PC-3 (cell line): Measurements from ENCODE around the gene TYROBP. TPM values are rescaled to one million over a fixed set of nuclear protein-coding genes. Genes with fewer than 3 reads are reported as not detected.
"Not testable (repeated sequence)": the region's sequence is repeated elsewhere in the genome, so short reads cannot be mapped to it uniquely, and the experiment has no call there.

Experiments
- ATAC-seq: fragments of 200-7000 bp; cut with Tn5 transposase; 2 replicates; pipeline ENCODE4 v1.9.1; 2020; ENCODE audit warnings: mild to moderate bottlenecking, moderate library complexity
- BruUV-seq: library from RNA; stranded (reverse); fragments of 400-500 nt; replicated peaks from 2 replicates; lab custom pipeline; 2021; lab: Mats Ljungman, UMichigan
- CTCF ChIA-PET: fragments of 300-600 bp; sonication (Branson Sonifier 250); formaldehyde crosslinking; loops from one replicate; lab custom pipeline; 2022; ENCODE audit warnings: antibody characterized with exemption; lab: Charles Lee
- POLR2A ChIA-PET: fragments of 300-600 bp; sonication (Branson Sonifier 250); formaldehyde crosslinking; loops from one replicate; lab custom pipeline; 2022; ENCODE audit warnings: antibody characterized with exemption; ENCODE audit not compliant: unreplicated experiment; lab: Charles Lee
- DNase-seq: peaks from one replicate; pipeline ENCODE4 v3.0.0-alpha.2; 2015
- H2AFZ ChIP-seq: fragments of 300-600 bp; sonication (generic); 2 replicates; pipeline ENCODE4 v1.6.0; 2016; ENCODE audit warnings: antibody characterized with exemption, low read length
- H3F3A ChIP-seq: fragments of 300-600 bp; sonication (generic); one replicate; pipeline ENCODE4 v1.6.0; 2017; ENCODE audit warnings: antibody characterized with exemption, low read length, control low read depth, mild to moderate bottlenecking; ENCODE audit not compliant: unreplicated experiment
- H3K27ac ChIP-seq: fragments of 300-600 bp; sonication (generic); 2 replicates; pipeline ENCODE4 v1.5.1; 2016; ENCODE audit warnings: mild to moderate bottlenecking, low read length
- H3K27me3 ChIP-seq: fragments of 300-600 bp; sonication (generic); 2 replicates; pipeline ENCODE4 v1.6.1; 2016; ENCODE audit warnings: low read length, mixed read lengths
- H3K36me3 ChIP-seq: fragments of 300-600 bp; sonication (generic); 2 replicates; pipeline ENCODE4 v1.6.1; 2016; ENCODE audit warnings: low read depth, mixed run types, low read length, mixed read lengths
- H3K4me1 ChIP-seq: fragments of 300-600 bp; sonication (generic); 2 replicates; pipeline ENCODE4 v1.5.1; 2016; ENCODE audit warnings: low read length; ENCODE audit not compliant: insufficient read depth
- H3K4me2 ChIP-seq: fragments of 300-600 bp; sonication (generic); 2 replicates; pipeline ENCODE4 v1.6.0; 2016; ENCODE audit warnings: low read length
- H3K4me3 ChIP-seq: fragments of 300-600 bp; sonication (generic); 2 replicates; pipeline ENCODE4 v1.5.1; 2016; ENCODE audit warnings: mild to moderate bottlenecking, low read length, mixed read lengths
- H3K79me2 ChIP-seq: fragments of 300-600 bp; sonication (generic); 2 replicates; pipeline ENCODE4 v1.6.1; 2017; ENCODE audit warnings: low read length, mixed read lengths
- H3K9ac ChIP-seq: fragments of 300-600 bp; sonication (generic); 2 replicates; pipeline ENCODE4 v1.6.0; 2016; ENCODE audit warnings: mild to moderate bottlenecking, low read length
- H3K9me2 ChIP-seq: fragments of 300-600 bp; sonication (generic); replicated peaks from 2 replicates; pipeline ENCODE4 v1.6.1; 2016; ENCODE audit warnings: mixed run types, low read length, mixed read lengths
- H3K9me3 ChIP-seq: fragments of 300-600 bp; sonication (generic); 2 replicates; pipeline ENCODE4 v1.6.1; 2016; ENCODE audit warnings: low read length, mixed read lengths
- H4K20me1 ChIP-seq: fragments of 300-600 bp; sonication (generic); 2 replicates; pipeline ENCODE4 v1.6.1; 2016; ENCODE audit warnings: low read length, mixed read lengths
- EZH2 ChIP-seq: fragments of 300-600 bp; sonication (generic); IDR thresholded peaks from one replicate; pipeline ENCODE4 v1.6.1; 2017; ENCODE audit warnings: antibody characterized with exemption, mild to moderate bottlenecking, low read length; ENCODE audit not compliant: unreplicated experiment
- EZH2phosphoT487 ChIP-seq: fragments of 300-600 bp; sonication (generic); IDR thresholded peaks from 2 replicates; pipeline ENCODE4 v1.6.1; 2018; ENCODE audit warnings: mild to moderate bottlenecking, antibody characterized with exemption, low read length, borderline replicate concordance
- intact Hi-C: fragments of 100-400 bp; cut with micrococcal nuclease; formaldehyde crosslinking; loops from 2 replicates; pipeline ENCODE4 v1.9.0; 2023
- total RNA-seq: library from RNA; depleted of rRNA; stranded (reverse); fragments of >200 nt; gene quantifications from 2 replicates; pipeline ENCODE4 v1.2.3, GENCODE V29; 2014
- TF ChIP-seq, protein P1 (sequence below): fragments of 300-600 bp; sonication (generic); conservative IDR thresholded peaks from 2 replicates; pipeline ENCODE4 v1.5.1; 2017; ENCODE audit warnings: antibody characterized with exemption, low read depth, mild to moderate bottlenecking, low read length

TYROBP gene
- total RNA-seq, 1 experiment from 2014 or later, result not detected

DNA sequence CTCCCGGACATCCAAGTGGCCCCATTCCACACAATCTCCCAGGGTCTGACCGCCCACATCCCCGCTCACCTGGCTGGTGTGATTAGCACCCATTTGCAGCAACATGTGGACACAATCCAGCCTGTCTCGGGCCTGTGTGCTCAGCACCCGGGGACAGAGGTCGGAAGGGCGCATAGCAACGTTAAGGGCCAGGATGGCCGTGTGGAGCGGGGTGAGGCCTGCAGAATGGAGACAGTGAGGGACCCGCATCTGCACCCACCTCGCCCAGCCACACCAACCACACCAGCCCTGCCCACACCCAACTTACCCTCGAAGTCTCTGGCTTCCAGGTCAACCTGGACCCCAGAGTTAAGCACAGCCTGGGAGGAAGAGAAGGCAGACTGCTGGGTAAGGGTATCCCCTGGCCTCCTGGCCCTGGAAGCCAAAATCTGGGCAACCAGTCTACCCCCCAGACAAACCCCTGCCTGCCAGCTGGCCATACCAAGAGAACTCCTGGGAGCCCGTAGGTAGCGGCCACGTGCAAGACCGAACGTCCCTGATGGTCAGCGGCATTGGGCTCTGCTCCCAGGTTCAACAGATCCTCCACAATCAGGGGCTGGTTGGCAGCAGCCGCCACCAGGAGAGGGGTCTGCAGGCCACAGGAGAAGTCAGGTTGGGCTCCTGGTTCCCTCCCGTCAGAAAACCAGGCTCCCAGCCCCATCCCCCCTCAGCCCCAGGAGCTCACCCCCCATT is 12.0 kb downstream of the TYROBP start:
- ATAC-seq, result no peak
- TF ChIP-seq, protein P1, sequence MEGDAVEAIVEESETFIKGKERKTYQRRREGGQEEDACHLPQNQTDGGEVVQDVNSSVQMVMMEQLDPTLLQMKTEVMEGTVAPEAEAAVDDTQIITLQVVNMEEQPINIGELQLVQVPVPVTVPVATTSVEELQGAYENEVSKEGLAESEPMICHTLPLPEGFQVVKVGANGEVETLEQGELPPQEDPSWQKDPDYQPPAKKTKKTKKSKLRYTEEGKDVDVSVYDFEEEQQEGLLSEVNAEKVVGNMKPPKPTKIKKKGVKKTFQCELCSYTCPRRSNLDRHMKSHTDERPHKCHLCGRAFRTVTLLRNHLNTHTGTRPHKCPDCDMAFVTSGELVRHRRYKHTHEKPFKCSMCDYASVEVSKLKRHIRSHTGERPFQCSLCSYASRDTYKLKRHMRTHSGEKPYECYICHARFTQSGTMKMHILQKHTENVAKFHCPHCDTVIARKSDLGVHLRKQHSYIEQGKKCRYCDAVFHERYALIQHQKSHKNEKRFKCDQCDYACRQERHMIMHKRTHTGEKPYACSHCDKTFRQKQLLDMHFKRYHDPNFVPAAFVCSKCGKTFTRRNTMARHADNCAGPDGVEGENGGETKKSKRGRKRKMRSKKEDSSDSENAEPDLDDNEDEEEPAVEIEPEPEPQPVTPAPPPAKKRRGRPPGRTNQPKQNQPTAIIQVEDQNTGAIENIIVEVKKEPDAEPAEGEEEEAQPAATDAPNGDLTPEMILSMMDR, result no peak
- TF ChIP-seq EZH2phosphoT487 (no peak), EZH2 (no peak)
- Histone ChIP-seq H3K4me3 (no peak overlapping the region), H3K27ac (no peak overlapping the region), H4K20me1 (no peaks in the 10 kb centered on the region), H3F3A (no peaks in the 10 kb centered on the region), H2AFZ (no peak overlapping the region), H3K9me3 (no peaks in the 10 kb centered on the region), H3K79me2 (peaks cover 19% of the 10 kb centered on the region), H3K4me2 (no peak overlapping the region), H3K36me3 (0 out of 2 replicates have a peak, but pooled peaks cover 3% of the 10 kb centered on the region), H3K27me3 (no peaks in the 10 kb centered on the region), H3K9me2 (no peaks in the 10 kb centered on the region), H3K4me1 (peaks cover 3% of the 10 kb centered on the region; the same call in 1 of the 2 replicates), H3K9ac (no peak overlapping the region)
- POLR2A ChIA-PET, result no interaction called here
- no peak for DNase-seq
- CTCF ChIA-PET, result no interaction called here
- intact Hi-C loops, result no loop called here
- BruUV-seq, result no TSS peak

DNA sequence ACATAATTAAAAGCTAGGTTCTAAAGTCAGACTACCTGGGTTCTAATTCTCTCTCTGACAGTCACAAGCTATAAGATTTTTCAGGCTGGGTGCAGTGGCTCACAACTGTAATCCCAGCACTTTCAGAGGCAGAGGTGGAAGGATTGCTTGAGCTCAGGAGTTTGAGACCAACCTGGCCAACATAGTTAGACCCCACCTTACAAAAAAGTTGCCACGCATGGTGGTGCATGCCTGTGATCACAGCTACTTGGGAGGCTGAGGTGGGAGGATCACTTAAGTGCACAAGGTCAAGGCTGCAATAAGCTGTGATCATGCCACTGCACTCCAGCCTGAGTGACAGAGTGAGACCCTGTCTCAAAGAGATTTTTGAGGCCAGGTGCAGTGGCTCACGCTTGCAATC is 13.8 kb downstream of the TYROBP start:
- ATAC-seq (no peak), DNase-seq (no peak)
- no peak overlapping the region for H2AFZ ChIP-seq
- no peak overlapping the region for H3K9ac ChIP-seq
- intact Hi-C loops, result no loop called here
- ChIA-PET CTCF (no interaction called here), POLR2A (no interaction called here)
- H4K20me1 ChIP-seq, result no peaks in the 10 kb centered on the region
- no peak overlapping the region for H3K4me3 ChIP-seq
- H3K27ac ChIP-seq, result no peak overlapping the region
- TF ChIP-seq EZH2, result no peak
- TF ChIP-seq EZH2phosphoT487, result no peak
- TF ChIP-seq, protein P1, result no peak
- no peaks in the 10 kb centered on the region for H3K9me3 ChIP-seq
- H3K27me3 ChIP-seq, result no peaks in the 10 kb centered on the region
- no peak overlapping the region for H3K4me2 ChIP-seq
- H3K4me1 ChIP-seq, result no peaks in the 10 kb centered on the region; the same call in 1 of the 2 replicates
- H3K9me2 ChIP-seq, result no peaks in the 10 kb centered on the region
- H3K79me2 ChIP-seq, result peaks cover 15% of the 10 kb centered on the region
- H3K36me3 ChIP-seq, result peaks cover 3% of the 10 kb centered on the region; the same call in 1 of the 2 replicates
- H3F3A ChIP-seq, result no peaks in the 10 kb centered on the region
- no TSS peak for BruUV-seq

DNA sequence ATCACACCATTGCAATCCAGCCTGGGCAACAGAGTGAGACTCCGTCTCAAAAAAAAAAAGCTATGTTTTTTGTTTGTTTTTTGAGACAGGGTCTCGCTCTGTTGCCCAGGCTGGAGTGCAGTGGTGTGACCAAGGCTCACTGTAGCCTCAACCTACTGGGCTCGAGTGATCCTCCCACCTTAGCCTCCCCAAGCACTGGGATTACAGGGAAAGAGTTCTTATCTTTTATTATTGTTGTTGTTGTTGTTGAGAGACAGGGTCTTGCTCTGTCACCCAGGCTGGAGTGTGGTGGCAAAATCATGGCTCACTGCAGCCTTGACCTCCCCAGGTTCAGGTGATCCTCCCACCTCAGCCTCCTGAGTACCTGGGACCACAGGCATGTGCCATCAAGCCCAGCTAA is 16.3 kb downstream of the TYROBP start:
- H3K9me2 ChIP-seq, H3K4me3 ChIP-seq, BruUV-seq, H4K20me1 ChIP-seq, H3K9me3 ChIP-seq, H2AFZ ChIP-seq, CTCF ChIA-PET, H3K9ac ChIP-seq, H3K27ac ChIP-seq, H3K79me2 ChIP-seq, H3K27me3 ChIP-seq, H3K4me1 ChIP-seq, ATAC-seq, DNase-seq, intact Hi-C loops, H3K4me2 ChIP-seq, H3F3A ChIP-seq, H3K36me3 ChIP-seq, POLR2A ChIA-PET: not testable (repeated sequence)
